CD14-positive monocyte (primary cell): Measurements from ENCODE around the gene SNX1. TPM values are rescaled to one million over a fixed set of nuclear protein-coding genes. Genes with fewer than 3 reads are reported as not detected.

Experiments used
- DNase-seq, 3 donors: peaks; one replicate each; pipeline ENCODE4 v3.0.0-alpha.2; 2011 to 2022
- H2AFZ ChIP-seq: 2 replicates; pipeline ENCODE4 v1.6.0; 2012; ENCODE audit warnings: mild to moderate bottlenecking, low read depth, low read length, inconsistent platforms; ENCODE audit not compliant: insufficient read depth, poor library complexity, severe bottlenecking
- H3K27ac ChIP-seq, 2 donors: 1 replicate in 1 of 2; 2 replicates in 1 of 2; pipeline ENCODE4 v1.5.1; 2012 to 2013; ENCODE audit warnings: low read length in 2 of 2, control low read depth in 1 of 2, inconsistent platforms in 1 of 2, low read depth in 1 of 2, mild to moderate bottlenecking in 1 of 2
- H3K27me3 ChIP-seq, 2 donors: one replicate each; pipeline versions ENCODE4 v1.6.0 to v1.6.1; 2011 to 2013; ENCODE audit warnings: low read length in 2 of 2; ENCODE audit not compliant: control insufficient read depth in 2 of 2, insufficient read depth in 2 of 2
- H3K36me3 ChIP-seq, 2 donors: replicated peaks in 1 of 2; 1 replicate in 1 of 2; 2 replicates in 1 of 2; pipeline versions ENCODE4 v1.5.1 to v1.6.1; 2012 to 2013; ENCODE audit warnings: low read length in 2 of 2, control low read depth in 1 of 2, inconsistent platforms in 1 of 2, mild to moderate bottlenecking in 1 of 2; ENCODE audit not compliant: insufficient read depth in 2 of 2, control insufficient read depth in 1 of 2
- H3K4me1 ChIP-seq, 2 donors: 1 replicate in 1 of 2; 2 replicates in 1 of 2; pipeline versions ENCODE4 v1.5.1 to v1.6.1; 2012 to 2013; ENCODE audit warnings: low read length in 2 of 2, control low read depth in 1 of 2, inconsistent platforms in 1 of 2, mild to moderate bottlenecking in 1 of 2, moderate library complexity in 1 of 2; ENCODE audit not compliant: insufficient read depth in 2 of 2, control insufficient read depth in 1 of 2
- H3K4me2 ChIP-seq: replicated peaks from 2 replicates; pipeline ENCODE3; 2012; ENCODE audit warnings: low read length, moderate library complexity, mild to moderate bottlenecking; ENCODE audit not compliant: poor library complexity, severe bottlenecking; ENCODE audit errors: extremely low read depth
- H3K4me3 ChIP-seq, 3 experiments: fragments of 200-600 bp in 1 of 3; sonication (generic) in 1 of 3; replicated peaks in 1 of 3; 1 replicate in 2 of 3; 2 replicates in 1 of 3; pipeline ENCODE4 v1.5.1; 2011 to 2013; ENCODE audit warnings: low read length in 3 of 3, mild to moderate bottlenecking in 3 of 3, control low read depth in 2 of 3, low read depth in 2 of 3, inconsistent platforms in 1 of 3, moderate library complexity in 1 of 3
- H3K79me2 ChIP-seq: 2 replicates; pipeline ENCODE4 v1.6.0; 2012; ENCODE audit warnings: mild to moderate bottlenecking, control low read depth, inconsistent platforms, low read length, moderate library complexity; ENCODE audit not compliant: insufficient read depth
- H3K9ac ChIP-seq: 2 replicates; pipeline ENCODE4 v1.6.0; 2017; ENCODE audit warnings: low read length, mild to moderate bottlenecking; ENCODE audit not compliant: insufficient read depth, poor library complexity, severe bottlenecking
- H3K9me3 ChIP-seq, 2 donors: replicated peaks in 1 of 2; 1 replicate in 1 of 2; 2 replicates in 1 of 2; pipeline versions ENCODE4 v1.5.1 to v1.6.1; 2012 to 2013; ENCODE audit warnings: low read length in 2 of 2, control low read depth in 1 of 2; ENCODE audit not compliant: control insufficient read depth in 1 of 2, insufficient read depth in 1 of 2
- H4K20me1 ChIP-seq: 2 replicates; pipeline ENCODE4 v1.6.0; 2012; ENCODE audit warnings: mild to moderate bottlenecking, low read length, control low read depth, moderate library complexity; ENCODE audit not compliant: insufficient read depth
- H3K27ac Mint-ChIP-seq, 7 donors: one replicate each; pipeline ENCODE4 v1.8.0; 2020; ENCODE audit warnings: mild to moderate bottlenecking in 7 of 7, mixed read lengths in 7 of 7, moderate library complexity in 6 of 7, inconsistent platforms in 2 of 7
- H3K27me3 Mint-ChIP-seq, 3 donors: one replicate each; pipeline ENCODE4 v1.8.0; 2021 to 2022; ENCODE audit warnings: low read depth in 3 of 3, mild to moderate bottlenecking in 3 of 3, mixed read lengths in 3 of 3, moderate library complexity in 3 of 3, inconsistent platforms in 1 of 3
- H3K36me3 Mint-ChIP-seq, 2 donors: one replicate each; pipeline ENCODE4 v1.8.0; 2020; ENCODE audit warnings: mixed read lengths in 2 of 2, inconsistent platforms in 1 of 2, mild to moderate bottlenecking in 1 of 2
- H3K4me1 Mint-ChIP-seq: one replicate; pipeline ENCODE4 v1.8.0; 2020; ENCODE audit warnings: mild to moderate bottlenecking, mixed read lengths
- H3K4me3 Mint-ChIP-seq, 2 donors: one replicate each; pipeline ENCODE4 v1.8.0; 2020; ENCODE audit warnings: mild to moderate bottlenecking in 2 of 2, mixed read lengths in 2 of 2, moderate library complexity in 1 of 2
- H3K9me3 Mint-ChIP-seq, 7 donors: one replicate each; pipeline ENCODE4 v1.8.0; 2020 to 2022; ENCODE audit warnings: mixed read lengths in 7 of 7, mild to moderate bottlenecking in 6 of 7, moderate library complexity in 6 of 7, inconsistent platforms in 2 of 7
- WGBS: methylation state at CpG from one replicate; pipeline ENCODE4 v1.1.5; 2013; ENCODE audit warnings: missing lambda C conversion rate; ENCODE audit not compliant: insufficient coverage; 5-methylcytosine and 5-hydroxymethylcytosine counted together
- intact Hi-C, 2 donors: fragments of 100-400 bp; cut with micrococcal nuclease; formaldehyde crosslinking; loops; one replicate each; pipeline versions ENCODE4 v1.15.0 to v1.15.1; 2023
- polyA plus RNA-seq, 3 donors: library from polyadenylated mRNA; depleted of rRNA in 1 of 3; unstranded in 2 of 3; stranded (reverse) in 1 of 3; fragments of 300-500 nt in 2 of 3; fragments of >200 nt in 1 of 3; fragmentation: Illumina TruSeq in 2 of 3; gene quantifications; 1 replicate in 2 of 3; 2 replicates in 1 of 3; pipeline ENCODE4 v1.2.3, GENCODE V29; 2012 to 2021
- TF ChIP-seq, protein P1 (sequence below): fragments of 200-600 bp; IDR thresholded peaks from one replicate; pipeline ENCODE4 v1.8.0; 2022; ENCODE audit warnings: antibody characterized with exemption, mild to moderate bottlenecking

SNX1 gene
- polyA plus RNA-seq, 3 donors, result 104 to 115 (median 115) TPM

- peaks cover 4 to 16% of the 10 kb centered on the region in 2 donors for H3K36me3 Mint-ChIP-seq
- peaks cover 64% of the 10 kb centered on the region for H4K20me1 ChIP-seq
- H3K36me3 ChIP-seq, result peaks cover 0 to 2% of the 10 kb centered on the region in 2 donors
- H3K27me3 ChIP-seq, result no peaks in the 10 kb centered on the region
- no peak overlapping the region for H3K9ac ChIP-seq
- no peak overlapping the region for H3K4me2 ChIP-seq
- WGBS, result no CpG with 5 or more reads among the region's 2 CpGs
- TF ChIP-seq, protein P1, sequence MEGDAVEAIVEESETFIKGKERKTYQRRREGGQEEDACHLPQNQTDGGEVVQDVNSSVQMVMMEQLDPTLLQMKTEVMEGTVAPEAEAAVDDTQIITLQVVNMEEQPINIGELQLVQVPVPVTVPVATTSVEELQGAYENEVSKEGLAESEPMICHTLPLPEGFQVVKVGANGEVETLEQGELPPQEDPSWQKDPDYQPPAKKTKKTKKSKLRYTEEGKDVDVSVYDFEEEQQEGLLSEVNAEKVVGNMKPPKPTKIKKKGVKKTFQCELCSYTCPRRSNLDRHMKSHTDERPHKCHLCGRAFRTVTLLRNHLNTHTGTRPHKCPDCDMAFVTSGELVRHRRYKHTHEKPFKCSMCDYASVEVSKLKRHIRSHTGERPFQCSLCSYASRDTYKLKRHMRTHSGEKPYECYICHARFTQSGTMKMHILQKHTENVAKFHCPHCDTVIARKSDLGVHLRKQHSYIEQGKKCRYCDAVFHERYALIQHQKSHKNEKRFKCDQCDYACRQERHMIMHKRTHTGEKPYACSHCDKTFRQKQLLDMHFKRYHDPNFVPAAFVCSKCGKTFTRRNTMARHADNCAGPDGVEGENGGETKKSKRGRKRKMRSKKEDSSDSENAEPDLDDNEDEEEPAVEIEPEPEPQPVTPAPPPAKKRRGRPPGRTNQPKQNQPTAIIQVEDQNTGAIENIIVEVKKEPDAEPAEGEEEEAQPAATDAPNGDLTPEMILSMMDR, result no peak
- peaks cover 60 to 85% of the 10 kb centered on the region in 2 donors for H3K4me1 ChIP-seq
- H3K27ac ChIP-seq, result peak overlapping the region in 1 of 2 donors; percentile 23
- no peak overlapping the region for H3K4me3 ChIP-seq
- H3K9me3 ChIP-seq, result no peaks in the 10 kb centered on the region
- peaks cover 100% of the 10 kb centered on the region for H3K79me2 ChIP-seq
- intact Hi-C loops, result no loop called here
- DNase-seq, result no peak
- H3K27ac Mint-ChIP-seq, result peak overlapping the region in 5 of 7 donors; percentile 16 to 93 (median 66)
- no peaks in the 10 kb centered on the region for H3K27me3 Mint-ChIP-seq
- H3K9me3 Mint-ChIP-seq, result no peaks in the 10 kb centered on the region
- peaks cover 60% of the 10 kb centered on the region for H3K4me1 Mint-ChIP-seq
- no peak overlapping the region for H3K4me3 Mint-ChIP-seq
- no peak overlapping the region for H2AFZ ChIP-seq
These were observed 3.6 kb downstream of the SNX1 start for GRCh38 chr15:64099379-64099778.

DNA sequence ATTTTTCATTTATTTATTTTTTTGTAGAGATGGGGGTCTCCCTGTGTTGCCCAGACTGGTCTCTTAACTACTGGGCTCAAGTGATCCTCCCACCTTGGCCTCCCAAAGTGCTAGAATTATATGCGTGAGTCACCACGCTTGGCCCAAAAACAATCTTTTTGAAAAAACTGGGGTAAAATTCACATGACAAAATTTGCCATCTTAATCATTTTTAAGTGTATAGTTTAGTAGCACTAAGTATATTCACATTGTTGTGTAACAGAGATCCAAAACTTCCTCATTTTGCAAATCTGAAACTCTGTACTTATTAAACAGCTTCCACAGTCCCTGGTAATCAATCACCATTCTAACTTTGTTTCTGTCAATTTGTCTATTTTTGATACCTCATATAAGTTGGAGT is 5.2 kb downstream of the SNX1 start:
- peak overlapping the region; percentile 86 to 95 (median 93) for H3K27ac Mint-ChIP-seq
- Histone ChIP-seq H4K20me1 (peaks cover 73% of the 10 kb centered on the region), H3K79me2 (peaks cover 100% of the 10 kb centered on the region), H3K4me3 (peak overlapping the region in 1 of 3 experiments; percentile 13), H2AFZ (no peak overlapping the region), H3K27ac (peak overlapping the region; percentile 79 to 85), H3K4me1 (peaks cover 62 to 86% of the 10 kb centered on the region in 2 donors), H3K4me2 (peak overlapping the region; percentile 58), H3K27me3 (no peaks in the 10 kb centered on the region), H3K36me3 (peaks cover 0 to 2% of the 10 kb centered on the region in 2 donors), H3K9me3 (no peaks in the 10 kb centered on the region), H3K9ac (no peak overlapping the region)
- intact Hi-C loops, result no loop called here
- no peaks in the 10 kb centered on the region for H3K27me3 Mint-ChIP-seq
- peak; percentile 65 to 82 (median 73) for DNase-seq
- peaks cover 58% of the 10 kb centered on the region for H3K4me1 Mint-ChIP-seq
- TF ChIP-seq, protein P1, result no peak
- peaks cover 4 to 16% of the 10 kb centered on the region in 2 donors for H3K36me3 Mint-ChIP-seq
- no peak overlapping the region for H3K4me3 Mint-ChIP-seq
- H3K9me3 Mint-ChIP-seq, result no peaks in the 10 kb centered on the region
- WGBS, result no CpG with 5 or more reads among the region's 2 CpGs
